GM23248 (cell line): Measurements from ENCODE around the gene POLR2B.

Experiments used
- EZH2 ChIP-seq: fragments of 200-600 bp; sonication (generic); IDR thresholded peaks from 2 replicates; pipeline ENCODE4 v1.6.1; 2018; ENCODE audit warnings: antibody characterized with exemption, mild to moderate bottlenecking; ENCODE audit not compliant: insufficient read depth, poor library complexity, severe bottlenecking
- EZH2phosphoT487 ChIP-seq: fragments of 200-600 bp; sonication (generic); IDR thresholded peaks from 2 replicates; pipeline ENCODE4 v1.6.1; 2018; ENCODE audit warnings: antibody characterized with exemption, moderate library complexity, mild to moderate bottlenecking, low read depth; ENCODE audit not compliant: insufficient read depth

GRCh38 chr4:56977321-56978012, 1.2 kb upstream of the POLR2B start, which contains the start of gene NOA1:
- TF ChIP-seq EZH2 (no peak), EZH2phosphoT487 (no peak)
